Heart left ventricle (tissue), 16 donors: ENCODE measurements around the gene GOLT1B. TPM values are rescaled to one million over a fixed set of nuclear protein-coding genes. Genes with fewer than 3 reads are reported as not detected.

Source experiments
- ATAC-seq, 4 donors: fragments of 200-7000 bp; cut with Tn5 transposase; one replicate each; pipeline ENCODE4 v1.9.1; 2020 to 2022; ENCODE audit warnings: moderate library complexity in 4 of 4, mild to moderate bottlenecking in 3 of 4, moderate number of reproducible peaks in 1 of 4
- DNase-seq, 5 donors: peaks; one replicate each; pipeline ENCODE4 v3.0.0-alpha.2; 2020
- H3K27ac ChIP-seq, 12 donors: fragments of 200-600 bp; sonication (generic) in 4 of 12; one replicate each; pipeline versions ENCODE4 v1.5.0 to v1.8.0; 2016 to 2022; ENCODE audit warnings: mild to moderate bottlenecking in 2 of 12
- H3K27me3 ChIP-seq, 9 donors: fragments of 200-600 bp; sonication (generic) in 2 of 9; one replicate each; pipeline versions ENCODE4 v1.5.1 to v1.8.0; 2016 to 2022; ENCODE audit warnings: mild to moderate bottlenecking in 3 of 9
- H3K36me3 ChIP-seq, 9 donors: fragments of 200-600 bp; sonication (generic) in 2 of 9; one replicate each; pipeline versions ENCODE4 v1.5.0 to v1.8.0; 2018 to 2022; ENCODE audit warnings: mild to moderate bottlenecking in 2 of 9
- H3K4me1 ChIP-seq, 12 donors: fragments of 200-600 bp; sonication (generic) in 4 of 12; one replicate each; pipeline versions ENCODE4 v1.5.0 to v1.8.0; 2016 to 2022; ENCODE audit warnings: mild to moderate bottlenecking in 3 of 12
- H3K4me3 ChIP-seq, 12 donors: fragments of 200-600 bp; sonication (generic) in 4 of 12; one replicate each; pipeline versions ENCODE4 v1.5.0 to v1.8.0; 2017 to 2022; ENCODE audit warnings: mild to moderate bottlenecking in 9 of 12, moderate library complexity in 4 of 12
- H3K9me3 ChIP-seq, 12 donors: fragments of 200-600 bp; sonication (generic) in 4 of 12; one replicate each; pipeline versions ENCODE4 v1.5.0 to v1.8.0; 2016 to 2022; ENCODE audit warnings: mild to moderate bottlenecking in 1 of 12
- CTCF ChIP-seq, 12 donors: fragments of 200-600 bp; sonication (generic) in 4 of 12; IDR thresholded peaks; one replicate each; pipeline versions ENCODE4 v1.5.0 to v1.8.0; 2018 to 2022; ENCODE audit warnings: antibody characterized with exemption in 12 of 12, mild to moderate bottlenecking in 5 of 12
- POLR2A ChIP-seq, 2 donors: fragments of 450-650 bp; IDR thresholded peaks; one replicate each; pipeline ENCODE4 v1.6.1; 2017; ENCODE audit warnings: antibody characterized with exemption in 2 of 2, mild to moderate bottlenecking in 2 of 2, moderate library complexity in 2 of 2
- WGBS, 4 donors: extraction: QIAGEN DNeasy Blood & Tissue Kit in 2 of 4; methylation state at CpG; one replicate each; pipeline versions ENCODE4 v1.1.5 to v1.1.7; 2013 to 2018; 5-methylcytosine and 5-hydroxymethylcytosine counted together
- intact Hi-C, 10 donors: fragments of 100-400 bp; cut with DNase I; formaldehyde crosslinking; loops; one replicate each; pipeline versions ENCODE4 v1.11.1 to v1.14.2; 2022
- polyA plus RNA-seq, 2 donors: library from polyadenylated mRNA; stranded (reverse); fragments of 200-250 nt; gene quantifications; one replicate each; pipeline ENCODE4 v1.2.3, GENCODE V29; 2013
- total RNA-seq, 9 donors: library from RNA; depleted of rRNA in 2 of 9; stranded (reverse); fragments of >200 nt in 2 of 9; fragmentation: NEBNext Ultra II Directional in 3 of 9; extraction: Animal tissue kit (Norgen Biotek cat#: 25700) in 3 of 9; gene quantifications; one replicate each; pipeline versions ENCODE4 v1.1.0 to v1.2.4, GENCODE V29; 2016 to 2023
- donor health status: ischemic (EF 13 %, LVEDD 7.1; RV severe dilation, severe dysfunction).
- donor health status: healthy with polysubstance abuse.
- donor health status: DM: no; HTN: yes; CAD: no.
- donor health status: DM: no; HTN: no; CAD: no.
- donor health status: ischemic (EF 25% LVEDD 6.9; RV normal size, moderate dysfunction).
- donor health status: ischemic (EF 25% LVEDD 5.7; RV mildly dilated, moderate dysfunction).
- donor health status: healthy.
- donor health status: DM: yes; HTN: yes; CAD: no.
- donor health status: ischemic (EF 35%, LVEDD 5.7; RV mildly dilated, moderate dysfunction).
- donor health status: nonischemic (EF 11% LVEDD 7.7; RV severe dilation, severe dysfunction).
- donor health status: DM: yes; HTN: yes; CAD: no.
- donor health status: PGD.
- donor health status: ischemic (EF 29% LVEDD 5.4; RV normal size, mild dysfunction).
- donor health status: nonischemic (EF 23%, LVEDD 6.1; RV moderate dilation, normal function).

Gene GOLT1B
- total and polyA plus RNA-seq, 11 donors = 12.9 to 43.7 (median 22.1) TPM

GRCh38 chr12:21562859-21563258 lies 61.3 kb downstream of the GOLT1B start:
- Histone ChIP-seq H3K27ac (no peak overlapping the region), H3K4me1 (no peaks in the 10 kb centered on the region), H3K36me3 (no peaks in the 10 kb centered on the region), H3K27me3 (no peaks in the 10 kb centered on the region), H3K4me3 (no peak overlapping the region), H3K9me3 (no peaks in the 10 kb centered on the region)
- TF ChIP-seq POLR2A (IDR thresholded peaks at IDR 0.05) = no peak
- no peak for TF ChIP-seq CTCF (IDR thresholded peaks at IDR 0.05)
- WGBS, 4 donors = 77 to 80% (median 79%) methylated on average over 2 of the region's 2 CpGs
- DNase-seq = no peak
- intact Hi-C loops = no loop called here
- ATAC-seq = no peak

- Histone ChIP-seq H3K4me3 (no peak overlapping the region), H3K36me3 (no peaks in the 10 kb centered on the region), H3K27ac (no peak overlapping the region), H3K27me3 (no peaks in the 10 kb centered on the region), H3K4me1 (no peaks in the 10 kb centered on the region), H3K9me3 (no peaks in the 10 kb centered on the region)
- 85 to 89% (median 85%) methylated on average over 5 of the region's 5 CpGs for WGBS, 4 donors
- DNase-seq (no peak), ATAC-seq (no peak)
- intact Hi-C loops = no loop called here
- TF ChIP-seq POLR2A (IDR thresholded peaks at IDR 0.05) = no peak
- no peak for TF ChIP-seq CTCF (IDR thresholded peaks at IDR 0.05)
Measured at GRCh38 chr12:21566223-21566906, 64.8 kb downstream of the GOLT1B start.

GRCh38 chr12:21566907-21567394 lies 65.4 kb downstream of the GOLT1B start:
- H3K36me3 ChIP-seq = no peaks in the 10 kb centered on the region
- H3K27ac ChIP-seq = no peak overlapping the region
- H3K27me3 ChIP-seq = no peaks in the 10 kb centered on the region
- TF ChIP-seq CTCF (IDR thresholded peaks at IDR 0.05) (no peak), POLR2A (IDR thresholded peaks at IDR 0.05) (no peak)
- ATAC-seq = no peak
- 79 to 89% (median 83%) methylated on average over 3 of the region's 3 CpGs for WGBS, 4 donors
- H3K9me3 ChIP-seq = no peaks in the 10 kb centered on the region
- no peaks in the 10 kb centered on the region for H3K4me1 ChIP-seq
- intact Hi-C loops = no loop called here
- DNase-seq = no peak
- no peak overlapping the region for H3K4me3 ChIP-seq

Other genes with a start within 250 kb of the GOLT1B start
- gene SLCO1A2, start 166.9 kb upstream of the GOLT1B start, total RNA-seq = not detected
- not detected for gene SLCO1A2, start 166.9 kb upstream of the GOLT1B start, polyA plus RNA-seq
- not detected for gene IAPP, start 128.9 kb upstream of the GOLT1B start, total RNA-seq
- not detected for gene IAPP, start 128.9 kb upstream of the GOLT1B start, polyA plus RNA-seq
- gene PYROXD1, start 64.1 kb upstream of the GOLT1B start, total RNA-seq = 10 to 100 TPM; 11.7 to 22.0 (median 19.3) TPM
- gene PYROXD1, start 64.1 kb upstream of the GOLT1B start, polyA plus RNA-seq = 10 to 100 TPM in 1 of 2 donors, 1 to 10 TPM in 1; 6.2 to 18.4 TPM
- gene RECQL, start 154 bp upstream of the GOLT1B start, total RNA-seq = 10 to 100 TPM; 17.1 to 39.3 (median 27.4) TPM
- 10 to 100 TPM in 1 of 2 donors, 1 to 10 TPM in 1; 9.0 to 21.2 TPM for gene RECQL, start 154 bp upstream of the GOLT1B start, polyA plus RNA-seq
- 10 to 100 TPM in 5 of 9 donors, 1 to 10 TPM in 4; 7.0 to 20.0 (median 13.5) TPM for gene SPX, start 24.5 kb downstream of the GOLT1B start, total RNA-seq
- 10 to 100 TPM in 1 of 2 donors, 1 to 10 TPM in 1; 1.8 to 12.8 TPM for gene SPX, start 24.5 kb downstream of the GOLT1B start, polyA plus RNA-seq
- under 1 TPM in 1 of 9 donors, not detected in 8; 0.35 TPM for gene GYS2, start 103.1 kb downstream of the GOLT1B start, total RNA-seq
- under 1 TPM in 1 of 2 donors, not detected in 1; 0.04 TPM for gene GYS2, start 103.1 kb downstream of the GOLT1B start, polyA plus RNA-seq
- 1,000 to 10,000 TPM; 1,099 to 3,071 (median 2,267) TPM for gene LDHB, start 156.1 kb downstream of the GOLT1B start, total RNA-seq
- gene LDHB, start 156.1 kb downstream of the GOLT1B start, polyA plus RNA-seq = 1,000 to 10,000 TPM; 1,100 to 2,070 TPM